HL-60 (cell line): ENCODE results near the gene VWA3B.

Experiments
- DNase-seq, 2 experiments: peaks; one replicate each; pipeline ENCODE4 v3.0.0-alpha.2; 2010 to 2020; ENCODE audit warnings: low read depth in 1 of 2, low spot score in 1 of 2
- H3K27ac ChIP-seq: fragments of 250-450 bp; sonication (Bioruptor Pico); replicated peaks from 2 replicates; pipeline ENCODE4 v1.5.1; 2020; ENCODE audit warnings: mild to moderate bottlenecking, moderate library complexity
- H3K27me3 ChIP-seq: fragments of 250-450 bp; sonication (Bioruptor Pico); 2 replicates; pipeline ENCODE4 v1.5.1; 2021; ENCODE audit warnings: mild to moderate bottlenecking, moderate library complexity; ENCODE audit not compliant: insufficient read depth, poor library complexity, severe bottlenecking
- H3K4me3 ChIP-seq: replicated peaks from 2 replicates; pipeline ENCODE4 v1.5.1; 2011; ENCODE audit warnings: mild to moderate bottlenecking, control low read depth, low read length; ENCODE audit not compliant: insufficient read depth
- GABPA ChIP-seq: IDR thresholded peaks from 2 replicates; pipeline ENCODE4 v1.6.1; 2012; ENCODE audit warnings: low read depth
- POLR2AphosphoS5 ChIP-seq: IDR thresholded peaks from 2 replicates; pipeline ENCODE4 v1.6.1; 2012; ENCODE audit warnings: low read depth
- REST ChIP-seq: IDR thresholded peaks from 2 replicates; pipeline ENCODE4 v1.6.1; 2012; ENCODE audit warnings: low read depth; ENCODE audit not compliant: insufficient replicate concordance
- SPI1 ChIP-seq: IDR thresholded peaks from 2 replicates; pipeline ENCODE4 v1.6.1; 2012; ENCODE audit warnings: low read depth, mild to moderate bottlenecking, borderline replicate concordance
- TF ChIP-seq, protein P1 (sequence below): IDR thresholded peaks from one replicate; pipeline ENCODE4 v1.5.1; 2011; ENCODE audit warnings: low read length, control low read depth, inconsistent platforms; ENCODE audit not compliant: insufficient read depth

The VWA3B gene

DNA sequence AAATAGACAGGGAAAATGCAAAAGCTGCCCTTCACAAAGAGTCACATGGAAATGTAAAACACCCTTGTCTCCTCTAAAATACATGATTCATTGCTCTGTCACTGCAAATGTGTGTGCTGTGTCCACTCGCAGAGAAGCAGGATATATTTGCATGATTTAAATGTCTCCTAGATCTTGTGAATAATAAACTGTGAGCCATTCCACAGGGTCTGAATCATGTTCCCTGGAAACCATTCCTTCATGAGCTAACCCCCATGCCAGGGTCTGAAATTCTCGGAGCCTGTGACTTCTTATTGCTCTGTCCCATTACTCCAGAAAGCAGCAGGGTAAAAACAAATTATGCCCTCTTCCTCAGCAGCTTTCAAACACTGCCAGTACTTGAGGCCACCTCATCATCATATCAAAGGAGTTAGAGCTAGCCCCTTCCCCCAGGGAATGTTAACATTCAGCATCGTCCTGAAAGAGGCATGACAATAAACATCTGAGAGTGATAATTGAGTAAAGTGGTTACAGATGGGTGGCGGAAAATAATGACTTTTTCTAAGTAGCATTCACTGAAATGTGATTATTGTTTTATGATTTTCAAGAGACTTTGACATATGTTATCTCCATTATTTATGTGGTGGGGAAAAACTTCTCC is 247.6 kb downstream of the VWA3B start:
- no peak for DNase-seq
- Histone ChIP-seq H3K27ac (no peak overlapping the region), H3K4me3 (no peak overlapping the region), H3K27me3 (no peaks in the 10 kb centered on the region)
- no peak for TF ChIP-seq REST
- TF ChIP-seq, protein P1, sequence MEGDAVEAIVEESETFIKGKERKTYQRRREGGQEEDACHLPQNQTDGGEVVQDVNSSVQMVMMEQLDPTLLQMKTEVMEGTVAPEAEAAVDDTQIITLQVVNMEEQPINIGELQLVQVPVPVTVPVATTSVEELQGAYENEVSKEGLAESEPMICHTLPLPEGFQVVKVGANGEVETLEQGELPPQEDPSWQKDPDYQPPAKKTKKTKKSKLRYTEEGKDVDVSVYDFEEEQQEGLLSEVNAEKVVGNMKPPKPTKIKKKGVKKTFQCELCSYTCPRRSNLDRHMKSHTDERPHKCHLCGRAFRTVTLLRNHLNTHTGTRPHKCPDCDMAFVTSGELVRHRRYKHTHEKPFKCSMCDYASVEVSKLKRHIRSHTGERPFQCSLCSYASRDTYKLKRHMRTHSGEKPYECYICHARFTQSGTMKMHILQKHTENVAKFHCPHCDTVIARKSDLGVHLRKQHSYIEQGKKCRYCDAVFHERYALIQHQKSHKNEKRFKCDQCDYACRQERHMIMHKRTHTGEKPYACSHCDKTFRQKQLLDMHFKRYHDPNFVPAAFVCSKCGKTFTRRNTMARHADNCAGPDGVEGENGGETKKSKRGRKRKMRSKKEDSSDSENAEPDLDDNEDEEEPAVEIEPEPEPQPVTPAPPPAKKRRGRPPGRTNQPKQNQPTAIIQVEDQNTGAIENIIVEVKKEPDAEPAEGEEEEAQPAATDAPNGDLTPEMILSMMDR = no peak
- TF ChIP-seq POLR2AphosphoS5 = no peak
- TF ChIP-seq SPI1 = no peak
- TF ChIP-seq GABPA = no peak

- no peaks in the 10 kb centered on the region for H3K27me3 ChIP-seq
- no peak overlapping the region for H3K27ac ChIP-seq
- TF ChIP-seq SPI1 (no peak), REST (no peak), GABPA (no peak), POLR2AphosphoS5 (no peak)
- TF ChIP-seq, protein P1 = no peak
- no peak overlapping the region for H3K4me3 ChIP-seq
- DNase-seq = no peak
These were observed 248.3 kb downstream of the VWA3B start for GRCh38 chr2:98335271-98335670.

DNA sequence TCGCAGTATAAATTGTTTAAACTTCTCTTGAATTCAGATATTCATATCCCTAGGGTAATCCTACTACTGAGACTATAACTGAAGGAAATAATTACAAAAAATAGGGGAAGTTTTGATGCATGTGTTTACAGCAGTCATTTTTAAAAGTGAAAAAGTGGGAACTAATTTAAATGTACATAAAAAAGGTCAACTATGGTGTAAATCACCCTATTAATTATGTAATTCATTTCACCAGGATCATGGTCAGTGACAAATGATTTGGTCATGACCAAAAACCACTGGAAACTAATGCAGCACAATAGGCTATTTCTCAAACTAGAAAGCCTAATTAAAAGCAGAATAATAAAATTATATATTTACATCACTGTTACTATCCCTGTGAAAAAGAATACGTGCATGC is 254.3 kb downstream of the VWA3B start:
- no peak for TF ChIP-seq GABPA
- no peak for TF ChIP-seq SPI1
- no peak for TF ChIP-seq REST
- TF ChIP-seq POLR2AphosphoS5 = no peak
- TF ChIP-seq, protein P1 = no peak
- Histone ChIP-seq H3K4me3 (no peak overlapping the region), H3K27me3 (peaks cover 17% of the 10 kb centered on the region), H3K27ac (no peak overlapping the region)
- no peak for DNase-seq
